ENCODE measurements around the gene PIGZ.
A peak's percentile ranks its signal among the peaks of the same experiment; 100 is the strongest.
"Not testable (repeated sequence)": the region's sequence is repeated elsewhere in the genome, so short reads cannot be mapped to it uniquely, and the experiment has no call there.

PIGZ gene

GRCh38 chr3:196948442-196949284 is 20.0 kb downstream of the PIGZ start:
- DNase-seq (ENCODE audit: low spot score) = no peak

GRCh38 chr3:196947860-196948441 is 20.7 kb downstream of the PIGZ start:
- DNase-seq (ENCODE audit: low spot score) = no peak

- DNase-seq (ENCODE audit: low spot score) = no peak
Measured at GRCh38 chr3:196947136-196947859, 21.3 kb downstream of the PIGZ start.

GRCh38 chr3:196944037-196944790 is 24.4 kb downstream of the PIGZ start:
- not testable (repeated sequence) for DNase-seq (ENCODE audit: low spot score)

GRCh38 chr3:196942915-196943277 is 25.7 kb downstream of the PIGZ start:
- DNase-seq (ENCODE audit: low spot score) = no peak

GRCh38 chr3:196942226-196942914 is 26.3 kb downstream of the PIGZ start, which contains the start of gene NCBP2:
Gene NCBP2 (minus strand): TSS chr3:196942528. CDS start chr3:196942503, 25 bp downstream.
- DNase-seq (ENCODE audit: low spot score) = peak; percentile 97

GRCh38 chr3:196941729-196942225 is 26.9 kb downstream of the PIGZ start:
- DNase-seq (ENCODE audit: low spot score) = peak; percentile 28

- DNase-seq (ENCODE audit: low spot score) = no peak
Measured at GRCh38 chr3:196938576-196938975, 30.1 kb downstream of the PIGZ start.

- DNase-seq (ENCODE audit: low spot score) = no peak
Measured at GRCh38 chr3:196938124-196938523, 30.5 kb downstream of the PIGZ start.

GRCh38 chr3:196936288-196936687 is 32.3 kb downstream of the PIGZ start:
- DNase-seq (ENCODE audit: low spot score) = no peak

GRCh38 chr3:196932600-196932999 is 36.0 kb downstream of the PIGZ start:
- DNase-seq (ENCODE audit: low spot score) = no peak

GRCh38 chr3:196931828-196932587 is 36.6 kb downstream of the PIGZ start:
- no peak for DNase-seq (ENCODE audit: low spot score)

- DNase-seq (ENCODE audit: low spot score) = no peak
Measured at GRCh38 chr3:196931157-196931556, 37.5 kb downstream of the PIGZ start.

GRCh38 chr3:196927571-196928453 is 40.8 kb downstream of the PIGZ start:
- DNase-seq (ENCODE audit: low spot score) = no peak

- no peak for DNase-seq (ENCODE audit: low spot score)
Measured at GRCh38 chr3:196920733-196921132, 47.9 kb downstream of the PIGZ start.

- DNase-seq (ENCODE audit: low spot score) = no peak
Measured at GRCh38 chr3:196918968-196919367, 49.7 kb downstream of the PIGZ start.

GRCh38 chr3:196916995-196917394 is 51.6 kb downstream of the PIGZ start:
- no peak for DNase-seq (ENCODE audit: low spot score)

GRCh38 chr3:196916221-196916620 is 52.4 kb downstream of the PIGZ start:
- no peak for DNase-seq (ENCODE audit: low spot score)

GRCh38 chr3:196915375-196915774 is 53.3 kb downstream of the PIGZ start:
- DNase-seq (ENCODE audit: low spot score) = no peak

- no peak for DNase-seq (ENCODE audit: low spot score)
Measured at GRCh38 chr3:196914866-196915265, 53.8 kb downstream of the PIGZ start.

Measured in CD4-positive, alpha-beta T cell treated with Interleukin-6 at 100 ng/mL for 8 hours (primary cell).